Measurements from ENCODE around the gene OPCML. TPM values are rescaled to one million over a fixed set of nuclear protein-coding genes. Genes with fewer than 3 reads are reported as not detected.

Gene OPCML
- total RNA-seq, 1 experiment from 2014 or later: 0.13 TPM

DNA sequence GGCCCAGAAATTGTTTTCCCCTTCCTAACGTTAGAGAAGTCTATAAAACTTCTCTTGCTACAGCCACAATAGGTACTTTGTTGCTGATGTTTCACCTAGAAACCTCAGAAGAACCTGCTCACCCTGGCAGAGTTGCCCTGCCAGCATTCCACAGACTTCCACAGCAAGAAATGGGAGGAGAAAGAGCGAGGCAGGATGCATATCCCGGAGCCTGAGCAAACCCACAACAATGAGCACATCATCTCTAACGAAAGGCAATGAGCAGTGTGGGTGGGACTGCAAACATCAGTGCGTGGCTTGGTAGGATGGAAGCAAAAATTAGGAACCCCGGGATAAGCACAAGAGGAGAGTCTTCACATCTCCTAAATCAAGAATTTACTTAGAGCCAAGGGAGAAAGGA lies 892.3 kb downstream of the OPCML start:
- no peak for TF ChIP-seq EZH2 (IDR thresholded peaks at IDR 0.05; ENCODE audit: borderline replicate concordance, low read depth, low read length, poor library complexity, severe bottlenecking)
- TF ChIP-seq, protein P1, sequence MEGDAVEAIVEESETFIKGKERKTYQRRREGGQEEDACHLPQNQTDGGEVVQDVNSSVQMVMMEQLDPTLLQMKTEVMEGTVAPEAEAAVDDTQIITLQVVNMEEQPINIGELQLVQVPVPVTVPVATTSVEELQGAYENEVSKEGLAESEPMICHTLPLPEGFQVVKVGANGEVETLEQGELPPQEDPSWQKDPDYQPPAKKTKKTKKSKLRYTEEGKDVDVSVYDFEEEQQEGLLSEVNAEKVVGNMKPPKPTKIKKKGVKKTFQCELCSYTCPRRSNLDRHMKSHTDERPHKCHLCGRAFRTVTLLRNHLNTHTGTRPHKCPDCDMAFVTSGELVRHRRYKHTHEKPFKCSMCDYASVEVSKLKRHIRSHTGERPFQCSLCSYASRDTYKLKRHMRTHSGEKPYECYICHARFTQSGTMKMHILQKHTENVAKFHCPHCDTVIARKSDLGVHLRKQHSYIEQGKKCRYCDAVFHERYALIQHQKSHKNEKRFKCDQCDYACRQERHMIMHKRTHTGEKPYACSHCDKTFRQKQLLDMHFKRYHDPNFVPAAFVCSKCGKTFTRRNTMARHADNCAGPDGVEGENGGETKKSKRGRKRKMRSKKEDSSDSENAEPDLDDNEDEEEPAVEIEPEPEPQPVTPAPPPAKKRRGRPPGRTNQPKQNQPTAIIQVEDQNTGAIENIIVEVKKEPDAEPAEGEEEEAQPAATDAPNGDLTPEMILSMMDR (conservative IDR thresholded peaks at IDR 0.05; ENCODE audit: low read depth, low read length): no peak
- H3K4me1 ChIP-seq (ENCODE audit: insufficient read depth, low read length, poor library complexity, severe bottlenecking): no peaks in the 10 kb centered on the region
- BruUV-seq (replicated peaks): no TSS peak

DNA sequence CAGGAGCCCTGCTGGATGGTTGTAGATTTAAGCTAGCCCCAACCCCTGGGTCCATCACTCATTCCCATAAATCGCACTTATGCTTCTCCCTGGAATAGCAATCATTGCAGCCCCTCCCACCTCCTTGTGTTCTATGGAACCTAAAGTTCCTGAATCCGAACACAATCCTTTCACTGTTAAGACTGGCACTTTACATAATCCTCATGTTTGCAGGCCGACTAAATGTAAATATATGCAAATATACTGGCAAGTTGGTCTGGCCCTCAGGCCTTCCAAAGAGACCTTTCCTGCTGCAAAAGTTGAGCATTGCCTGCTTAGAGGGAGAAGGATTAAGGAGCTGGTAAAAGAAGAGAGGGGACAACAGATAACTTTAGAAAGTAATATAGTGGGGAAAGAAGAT lies 892.9 kb downstream of the OPCML start:
- no peak overlapping the region for H3K4me3 ChIP-seq (ENCODE audit: low read depth, low read length, poor library complexity, severe bottlenecking)
- no peaks in the 10 kb centered on the region for H3K4me1 ChIP-seq (ENCODE audit: insufficient read depth, low read length, poor library complexity, severe bottlenecking)
- DNase-seq (ENCODE audit: low spot score): no peak
- ChIA-PET POLR2A (ENCODE audit: low non-redundant PET) (no interaction called here), CTCF (no interaction called here)
- TF ChIP-seq EZH2 (IDR thresholded peaks at IDR 0.05; ENCODE audit: borderline replicate concordance, low read depth, low read length, poor library complexity, severe bottlenecking): no peak
- TF ChIP-seq, protein P1 (conservative IDR thresholded peaks at IDR 0.05; ENCODE audit: low read depth, low read length): no peak
- no peak overlapping the region for H3K27ac ChIP-seq (ENCODE audit: low read depth, low read length, poor library complexity, severe bottlenecking)
- no peaks in the 10 kb centered on the region for H3K36me3 ChIP-seq (ENCODE audit: insufficient read depth, low read length, poor library complexity, severe bottlenecking)
- peaks cover 19% of the 10 kb centered on the region for H3K27me3 ChIP-seq (replicated peaks; ENCODE audit: insufficient read depth, low read depth, low read length, poor library complexity)
- no TSS peak for BruUV-seq (replicated peaks)
- peaks cover 4% of the 10 kb centered on the region for H3K9me3 ChIP-seq (ENCODE audit: low read depth, low read length, poor library complexity, severe bottlenecking)
- intact Hi-C loops (cut with micrococcal nuclease; ENCODE audit: unreplicated experiment): no loop called here

More for the DNA sequence above, 892.3 kb downstream of the OPCML start:
- ChIA-PET CTCF (no interaction called here), POLR2A (ENCODE audit: low non-redundant PET) (no interaction called here)
- H3K4me3 ChIP-seq (ENCODE audit: low read depth, low read length, poor library complexity, severe bottlenecking): no peak overlapping the region
- no peaks in the 10 kb centered on the region for H3K36me3 ChIP-seq (ENCODE audit: insufficient read depth, low read length, poor library complexity, severe bottlenecking)
- H3K9me3 ChIP-seq (ENCODE audit: low read depth, low read length, poor library complexity, severe bottlenecking): peaks cover 4% of the 10 kb centered on the region
- DNase-seq (ENCODE audit: low spot score): no peak
- intact Hi-C loops (cut with micrococcal nuclease; ENCODE audit: unreplicated experiment): no loop called here
- H3K27ac ChIP-seq (ENCODE audit: low read depth, low read length, poor library complexity, severe bottlenecking): no peak overlapping the region
- H3K27me3 ChIP-seq (replicated peaks; ENCODE audit: insufficient read depth, low read depth, low read length, poor library complexity): peaks cover 25% of the 10 kb centered on the region

DNA sequence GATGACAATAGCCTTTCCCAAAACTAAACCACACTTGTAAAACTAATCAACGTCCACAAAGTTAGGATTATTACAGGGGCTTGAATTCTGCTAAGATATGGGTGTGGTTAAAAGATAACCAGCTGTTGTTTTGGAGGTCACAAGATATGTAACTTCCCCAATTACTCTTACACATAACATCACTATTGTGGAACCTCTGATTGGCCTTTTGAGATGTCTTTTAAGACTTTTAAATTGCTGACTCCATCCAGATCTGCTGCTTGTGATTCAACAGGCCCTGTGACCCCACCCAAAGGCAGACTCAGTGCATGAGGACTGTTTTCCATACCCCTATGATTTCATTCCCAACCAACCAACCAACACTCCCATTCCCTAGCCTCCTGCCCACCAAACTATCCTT lies 893.9 kb downstream of the OPCML start:
- BruUV-seq (replicated peaks): no TSS peak
- ChIA-PET CTCF (no interaction called here), POLR2A (ENCODE audit: low non-redundant PET) (no interaction called here)
- intact Hi-C loops (cut with micrococcal nuclease; ENCODE audit: unreplicated experiment): no loop called here
- TF ChIP-seq, protein P1 (conservative IDR thresholded peaks at IDR 0.05; ENCODE audit: low read depth, low read length): no peak
- no peak for TF ChIP-seq EZH2 (IDR thresholded peaks at IDR 0.05; ENCODE audit: borderline replicate concordance, low read depth, low read length, poor library complexity, severe bottlenecking)
- peaks cover 10% of the 10 kb centered on the region for H3K27me3 ChIP-seq (replicated peaks; ENCODE audit: insufficient read depth, low read depth, low read length, poor library complexity)
- no peaks in the 10 kb centered on the region for H3K36me3 ChIP-seq (ENCODE audit: insufficient read depth, low read length, poor library complexity, severe bottlenecking)
- H3K4me1 ChIP-seq (ENCODE audit: insufficient read depth, low read length, poor library complexity, severe bottlenecking): no peaks in the 10 kb centered on the region
- H3K27ac ChIP-seq (ENCODE audit: low read depth, low read length, poor library complexity, severe bottlenecking): no peak overlapping the region
- H3K4me3 ChIP-seq (ENCODE audit: low read depth, low read length, poor library complexity, severe bottlenecking): no peak overlapping the region
- H3K9me3 ChIP-seq (ENCODE audit: low read depth, low read length, poor library complexity, severe bottlenecking): peaks cover 4% of the 10 kb centered on the region
- DNase-seq (ENCODE audit: low spot score): no peak

Data from A673 (cell line).